Kidney epithelial cell (primary cell): ENCODE results near the gene LTBP1. TPM values are rescaled to one million over a fixed set of nuclear protein-coding genes. Genes with fewer than 3 reads are reported as not detected.

Source experiments
- DNase-seq: peaks from one replicate; pipeline ENCODE4 v3.0.0-alpha.2; 2010; ENCODE audit warnings: low read depth
- H3K27me3 ChIP-seq: 2 replicates; pipeline ENCODE4 v1.6.0; 2011; ENCODE audit warnings: low read length; ENCODE audit not compliant: control insufficient read depth, insufficient read depth
- H3K36me3 ChIP-seq: 2 replicates; pipeline ENCODE4 v1.5.1; 2011; ENCODE audit warnings: low read length; ENCODE audit not compliant: control insufficient read depth, insufficient read depth
- H3K4me3 ChIP-seq: 2 replicates; pipeline ENCODE4 v1.5.1; 2011; ENCODE audit warnings: low read depth, mild to moderate bottlenecking, control low read depth, low read length
- total RNA-seq: library from RNA; depleted of rRNA; stranded (reverse); fragments of >200 nt; gene quantifications from 2 replicates; pipeline ENCODE4 v1.2.3, GENCODE V29; 2015
- TF ChIP-seq, protein P1 (sequence below): IDR thresholded peaks from 2 replicates; pipeline ENCODE4 v1.5.1; 2011; ENCODE audit warnings: mild to moderate bottlenecking, moderate library complexity, low read length, control low read depth, inconsistent platforms; ENCODE audit not compliant: insufficient read depth, poor library complexity, severe bottlenecking

LTBP1 gene
- total RNA-seq, 1 donor from 2014 or later = 39.3 TPM

DNA sequence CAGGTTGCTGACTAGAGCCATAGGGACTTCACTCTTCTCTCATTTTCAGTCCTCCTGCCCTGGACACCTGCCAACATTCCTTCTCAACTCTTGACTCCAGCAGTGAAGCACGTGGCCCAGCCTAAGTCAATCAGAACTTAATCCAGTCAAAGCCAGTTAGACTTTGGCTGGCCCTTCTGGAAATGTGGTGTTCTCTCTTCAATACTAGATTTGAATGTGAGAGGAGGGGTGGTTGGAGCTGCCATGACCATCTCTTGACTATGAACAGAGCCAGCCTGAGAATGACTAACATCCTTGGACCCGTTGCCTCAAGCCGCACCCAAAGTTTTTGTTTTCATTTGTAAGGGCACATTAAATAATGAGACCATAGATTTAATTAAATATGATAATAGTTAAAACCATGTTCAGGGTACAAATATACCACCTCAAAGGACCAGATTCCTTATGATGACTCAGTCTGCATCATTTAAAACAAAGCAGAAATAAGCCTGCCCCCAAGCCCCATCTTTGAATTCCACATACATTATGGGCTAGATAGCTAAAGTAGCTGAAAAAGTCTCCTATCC lies 480.0 kb downstream of the LTBP1 start:
- H3K36me3 ChIP-seq = no peaks in the 10 kb centered on the region

DNA sequence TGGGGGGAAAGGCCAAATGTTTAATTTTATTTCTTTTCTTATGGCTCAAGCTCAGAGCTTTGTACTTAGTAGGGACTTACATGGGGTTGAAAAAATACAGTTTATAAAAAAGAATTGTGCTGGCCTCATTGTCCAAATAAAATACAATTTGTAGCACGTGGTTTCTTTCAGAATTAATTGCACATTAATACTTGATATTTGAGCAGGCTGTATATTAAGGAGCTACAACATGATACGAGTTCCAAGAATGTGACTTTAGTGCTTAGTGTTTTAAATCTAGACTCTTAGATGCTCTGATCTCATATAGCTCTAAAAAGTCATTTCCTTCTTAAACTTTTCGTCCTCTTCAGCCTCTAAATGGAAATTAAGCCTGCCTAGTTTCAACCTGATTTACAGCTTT lies 483.3 kb downstream of the LTBP1 start:
- DNase-seq = no peak

More for the DNA sequence above, 480.0 kb downstream of the LTBP1 start:
- Histone ChIP-seq H3K27me3 (no peaks in the 10 kb centered on the region), H3K4me3 (no peak overlapping the region)
- TF ChIP-seq, protein P1, sequence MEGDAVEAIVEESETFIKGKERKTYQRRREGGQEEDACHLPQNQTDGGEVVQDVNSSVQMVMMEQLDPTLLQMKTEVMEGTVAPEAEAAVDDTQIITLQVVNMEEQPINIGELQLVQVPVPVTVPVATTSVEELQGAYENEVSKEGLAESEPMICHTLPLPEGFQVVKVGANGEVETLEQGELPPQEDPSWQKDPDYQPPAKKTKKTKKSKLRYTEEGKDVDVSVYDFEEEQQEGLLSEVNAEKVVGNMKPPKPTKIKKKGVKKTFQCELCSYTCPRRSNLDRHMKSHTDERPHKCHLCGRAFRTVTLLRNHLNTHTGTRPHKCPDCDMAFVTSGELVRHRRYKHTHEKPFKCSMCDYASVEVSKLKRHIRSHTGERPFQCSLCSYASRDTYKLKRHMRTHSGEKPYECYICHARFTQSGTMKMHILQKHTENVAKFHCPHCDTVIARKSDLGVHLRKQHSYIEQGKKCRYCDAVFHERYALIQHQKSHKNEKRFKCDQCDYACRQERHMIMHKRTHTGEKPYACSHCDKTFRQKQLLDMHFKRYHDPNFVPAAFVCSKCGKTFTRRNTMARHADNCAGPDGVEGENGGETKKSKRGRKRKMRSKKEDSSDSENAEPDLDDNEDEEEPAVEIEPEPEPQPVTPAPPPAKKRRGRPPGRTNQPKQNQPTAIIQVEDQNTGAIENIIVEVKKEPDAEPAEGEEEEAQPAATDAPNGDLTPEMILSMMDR = no peak
- DNase-seq = no peak

DNA sequence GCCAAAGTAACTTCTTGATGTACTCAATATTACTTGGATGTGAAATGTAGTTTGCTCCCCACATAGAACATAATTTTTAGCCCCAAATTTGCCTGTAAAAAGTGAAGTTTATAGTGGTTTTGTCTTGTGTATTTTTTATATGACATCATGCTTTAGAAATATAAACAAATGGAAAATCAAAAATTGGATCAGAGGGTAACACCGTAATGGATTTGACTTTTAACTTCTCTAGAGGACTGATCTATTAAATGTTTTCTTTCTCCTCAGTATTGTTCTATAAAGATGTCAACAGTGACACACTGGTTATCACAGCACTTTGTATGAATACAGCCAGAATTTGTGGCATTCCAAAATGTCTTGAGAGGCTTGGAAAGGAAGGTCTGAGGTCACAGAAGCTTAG lies 484.1 kb downstream of the LTBP1 start:
- H3K4me3 ChIP-seq = no peak overlapping the region
- H3K27me3 ChIP-seq = no peaks in the 10 kb centered on the region
- no peak for DNase-seq
- no peaks in the 10 kb centered on the region for H3K36me3 ChIP-seq
- TF ChIP-seq, protein P1 = no peak

More for the DNA sequence above, 483.3 kb downstream of the LTBP1 start:
- H3K36me3 ChIP-seq = no peaks in the 10 kb centered on the region
- H3K4me3 ChIP-seq = no peak overlapping the region
- no peaks in the 10 kb centered on the region for H3K27me3 ChIP-seq
- TF ChIP-seq, protein P1 = no peak

DNA sequence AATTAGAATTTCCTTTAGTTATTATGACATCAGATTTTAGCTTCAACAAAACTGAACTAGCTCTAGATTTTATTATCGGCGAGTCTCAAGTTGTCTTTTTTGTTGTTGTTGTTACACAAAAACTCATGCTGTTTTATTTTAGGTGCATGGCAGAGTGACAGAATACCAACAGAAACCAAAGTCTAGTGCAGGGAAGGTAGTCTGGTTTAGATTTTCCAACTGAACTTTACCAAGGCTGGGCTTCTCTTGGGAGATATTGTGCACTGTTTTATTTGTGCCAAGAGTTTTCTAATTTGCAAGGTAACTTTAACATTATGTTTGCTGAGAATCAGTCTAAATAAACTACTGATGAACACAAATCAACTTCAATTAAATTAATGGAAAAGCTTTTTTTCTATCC lies 486.1 kb downstream of the LTBP1 start:
- no peak for DNase-seq
- no peak overlapping the region for H3K4me3 ChIP-seq
- H3K36me3 ChIP-seq = no peaks in the 10 kb centered on the region
- TF ChIP-seq, protein P1 = no peak
- H3K27me3 ChIP-seq = no peaks in the 10 kb centered on the region

DNA sequence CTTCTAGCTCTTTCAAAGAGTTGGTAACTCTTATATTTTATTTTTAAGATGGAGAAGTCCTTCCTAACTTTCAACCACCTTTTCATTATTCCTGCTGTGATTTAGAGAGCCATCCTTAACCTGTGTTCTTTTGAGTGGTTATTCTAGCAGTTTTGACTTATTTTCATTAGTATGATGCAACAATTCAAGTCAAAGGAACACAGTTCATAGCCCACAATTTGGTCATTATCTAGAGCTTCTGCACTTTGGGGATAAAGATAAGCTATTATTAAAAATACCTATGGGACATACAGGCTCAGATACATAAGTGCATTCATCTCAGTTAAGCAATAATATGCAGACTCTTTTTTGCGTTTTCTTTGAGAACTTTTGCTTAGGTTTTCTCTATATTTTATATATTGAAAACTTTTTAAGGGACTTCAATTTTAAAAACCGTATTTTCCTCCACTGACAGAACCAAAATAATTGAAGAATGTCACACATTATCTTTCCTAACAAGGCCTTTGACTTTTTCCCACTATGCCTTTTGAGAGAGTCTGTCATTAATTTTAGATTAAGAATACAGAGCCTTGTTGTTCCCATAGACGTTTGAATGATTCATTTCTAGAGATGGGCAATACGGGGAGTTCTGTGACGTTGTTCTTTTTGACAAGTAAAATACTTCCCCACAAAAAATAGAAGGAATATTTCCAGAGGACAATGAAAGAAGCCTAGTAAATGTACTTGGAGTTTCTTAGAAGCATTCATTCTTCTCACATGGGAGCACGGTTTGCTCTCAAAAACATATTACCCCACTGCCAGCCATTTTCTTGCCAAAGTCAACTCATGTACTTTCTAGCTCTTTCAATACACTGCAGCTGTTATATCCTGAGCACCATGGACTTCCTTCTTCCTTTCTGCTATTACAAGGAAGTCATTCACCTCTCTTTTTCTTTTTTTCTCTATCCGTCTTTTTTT lies 486.8 kb downstream of the LTBP1 start:
- TF ChIP-seq, protein P1 = no peak
- no peak for DNase-seq
- Histone ChIP-seq H3K4me3 (no peak overlapping the region), H3K36me3 (no peaks in the 10 kb centered on the region), H3K27me3 (no peaks in the 10 kb centered on the region)
